K562 (cell line): ENCODE data around the gene MATN1. TPM values are rescaled to one million over a fixed set of nuclear protein-coding genes. Genes with fewer than 3 reads are reported as not detected.

Experiments used
- CXXC5 ChIP-seq: fragments of 250-450 bp; sonication (Bioruptor Pico); IDR thresholded peaks from 2 replicates; pipeline ENCODE4 v1.8.0; 2022; ENCODE audit warnings: inconsistent platforms, mild to moderate bottlenecking, moderate library complexity
- HMGN3 ChIP-seq: IDR thresholded peaks from 2 replicates; pipeline ENCODE4 v1.6.1; 2011; ENCODE audit warnings: borderline replicate concordance, low read depth, mild to moderate bottlenecking, mixed read lengths, low read length; ENCODE audit not compliant: insufficient read length; ENCODE audit errors: extremely low read depth
- KAT2B ChIP-seq: IDR thresholded peaks from one replicate; pipeline ENCODE4 v1.6.1; 2012; ENCODE audit warnings: low read depth, mild to moderate bottlenecking, control low read depth, inconsistent platforms, low read length, moderate library complexity
- LCOR ChIP-seq: sonication (generic); formaldehyde crosslinking; IDR thresholded peaks from 2 replicates; pipeline ENCODE4 v1.8.0; 2022; ENCODE audit warnings: mild to moderate bottlenecking, missing genetic modification reagents
- MAFF ChIP-seq: IDR thresholded peaks from 2 replicates; pipeline ENCODE4 v1.6.1; 2012; ENCODE audit warnings: low read length, improper control_type of control experiment
- MAX ChIP-seq: sonication (generic); formaldehyde crosslinking; IDR thresholded peaks from 2 replicates; pipeline ENCODE4 v1.9.0; 2022; ENCODE audit warnings: mild to moderate bottlenecking, missing genetic modification reagents
- MEF2A ChIP-seq: IDR thresholded peaks from 2 replicates; pipeline ENCODE4 v1.6.1; 2011; ENCODE audit warnings: low read depth, mild to moderate bottlenecking, low read length, moderate library complexity; ENCODE audit not compliant: control insufficient read depth
- RHOXF2B ChIP-seq: fragments of 250-450 bp; sonication (Bioruptor Pico); conservative IDR thresholded peaks from 2 replicates; pipeline ENCODE4 v1.5.1; 2021
- ZBTB26 ChIP-seq: fragments of 450-650 bp; formaldehyde crosslinking; IDR thresholded peaks from 2 replicates; pipeline ENCODE4 v1.4.0; 2022; ENCODE audit warnings: missing genetic modification characterization
- ZBTB40 ChIP-seq, 2 experiments: fragments of 450-650 bp in 1 of 2; sonication (generic) in 1 of 2; formaldehyde crosslinking in 1 of 2; IDR thresholded peaks; 2 replicates each; pipeline versions ENCODE4 v1.7.1 to v1.9.0; 2016 to 2022; ENCODE audit warnings: inconsistent platforms in 1 of 2, mild to moderate bottlenecking in 1 of 2, missing genetic modification reagents in 1 of 2
- ZBTB49 ChIP-seq: sonication (generic); formaldehyde crosslinking; IDR thresholded peaks from 2 replicates; pipeline ENCODE4 v1.8.0; 2022; ENCODE audit warnings: missing genetic modification reagents, mild to moderate bottlenecking, borderline replicate concordance
- ZNF217 ChIP-seq: sonication (generic); formaldehyde crosslinking; IDR thresholded peaks from 2 replicates; pipeline ENCODE4 v1.8.0; 2022; ENCODE audit warnings: mild to moderate bottlenecking, missing genetic modification reagents
- ZSCAN29 ChIP-seq: fragments of 450-650 bp; IDR thresholded peaks from 2 replicates; pipeline ENCODE4 v1.6.1; 2017
- polyA plus RNA-seq, 8 experiments: library from polyadenylated mRNA; depleted of rRNA in 4 of 8; stranded (reverse) in 5 of 8; unstranded in 3 of 8; fragments of >200 nt; fragmentation: Nextera tagmentation in 2 of 8; fragmentation: Illumina TruSeq in 1 of 8; extraction: Ambion mirVana in 2 of 8; extraction: Trizol in 1 of 8; gene quantifications; 2 replicates each; pipeline versions ENCODE4 v1.2.1 to v1.2.3, GENCODE V29; 2011 to 2014; ENCODE audit warnings: inconsistent platforms in 1 of 8, missing spikeins in 1 of 8
- total RNA-seq, 7 experiments: library from RNA; depleted of rRNA in 6 of 7; stranded (reverse); fragments of >200 nt in 6 of 7; fragmentation: Illumina TruSeq in 2 of 7; extraction: Trizol in 2 of 7; gene quantifications; 2 replicates each; pipeline versions ENCODE4 v1.2.1 to v1.2.3, GENCODE V29; 2011 to 2021; ENCODE audit warnings: low replicate concordance in 1 of 7

Gene MATN1
- total and polyA plus RNA-seq, 9 of the 15 experiments (the other 6 are each of a cell fraction or from before 2014, with no cell fraction given): 0.10 to 2.3 (median 1.2) TPM

GRCh38 chr1:30740251-30741238 is 17.2 kb upstream of the MATN1 start (continued):
- no peak for TF ChIP-seq HMGN3
- TF ChIP-seq RHOXF2B (CRISPR knock-in tag): no peak
- TF ChIP-seq ZSCAN29: no peak
- TF ChIP-seq ZBTB40 (IDR thresholded peaks at IDR 0.05): no peak
- no peak for TF ChIP-seq ZBTB40 (CRISPR knock-in tag; IDR thresholded peaks at IDR 0.05)
- TF ChIP-seq LCOR: no peak
- TF ChIP-seq MAX: no peak
- TF ChIP-seq ZNF217 (CRISPR knock-in tag): no peak
- TF ChIP-seq MEF2A: no peak
- TF ChIP-seq ZBTB49 (CRISPR knock-in tag): no peak
- no peak for TF ChIP-seq KAT2B
- TF ChIP-seq CXXC5 (CRISPR knock-in tag): no peak
- TF ChIP-seq ZBTB26 (CRISPR knock-in tag): no peak
- no peak for TF ChIP-seq MAFF
